Fibroblast of lung (primary cell): Measurements from ENCODE around the gene GPRASP3. TPM values are rescaled to one million over a fixed set of nuclear protein-coding genes. Genes with fewer than 3 reads are reported as not detected.
"Not testable (repeated sequence)": the region's sequence is repeated elsewhere in the genome, so short reads cannot be mapped to it uniquely, and the experiment has no call there.

Experiments
- DNase-seq, 2 donors: peaks; one replicate each; pipeline versions ENCODE4 v3.0.0 to v3.0.0-alpha.2; 2010; ENCODE audit warnings: low read depth in 2 of 2
- H2AFZ ChIP-seq: 2 replicates; pipeline ENCODE4 v1.5.1; 2012; ENCODE audit warnings: low read length, control low read depth, inconsistent platforms
- H3K27ac ChIP-seq: 2 replicates; pipeline ENCODE4 v1.5.1; 2011; ENCODE audit warnings: low read length, control low read depth; ENCODE audit not compliant: insufficient read depth
- H3K27me3 ChIP-seq: 2 replicates; pipeline ENCODE4 v1.5.1; 2011; ENCODE audit warnings: mild to moderate bottlenecking, low read length; ENCODE audit not compliant: control insufficient read depth, insufficient read depth
- H3K36me3 ChIP-seq: 2 replicates; pipeline ENCODE4 v1.5.1; 2011; ENCODE audit warnings: low read length; ENCODE audit not compliant: control insufficient read depth, insufficient read depth
- H3K4me1 ChIP-seq: 2 replicates; pipeline ENCODE4 v1.5.1; 2011; ENCODE audit warnings: low read length; ENCODE audit not compliant: control insufficient read depth, insufficient read depth; ENCODE audit errors: extremely low read depth
- H3K4me2 ChIP-seq: 2 replicates; pipeline ENCODE4 v1.5.1; 2011; ENCODE audit warnings: low read length, control low read depth; ENCODE audit not compliant: insufficient read depth; ENCODE audit errors: extremely low read depth
- H3K4me3 ChIP-seq, 4 experiments: fragments of 200-600 bp in 1 of 4; sonication (generic) in 1 of 4; replicated peaks in 1 of 4; 2 replicates each; pipeline ENCODE4 v1.5.1; 2011 to 2016; ENCODE audit warnings: low read length in 4 of 4, low read depth in 3 of 4, mild to moderate bottlenecking in 3 of 4, control low read depth in 2 of 4, inconsistent platforms in 1 of 4, mixed read lengths in 1 of 4; ENCODE audit not compliant: insufficient read depth in 1 of 4; ENCODE audit errors: control extremely low read depth in 1 of 4
- H3K79me2 ChIP-seq: 2 replicates; pipeline ENCODE4 v1.5.1; 2012; ENCODE audit warnings: mild to moderate bottlenecking, low read length, inconsistent platforms; ENCODE audit not compliant: control insufficient read depth, insufficient read depth
- H3K9ac ChIP-seq: 2 replicates; pipeline ENCODE4 v1.5.1; 2011; ENCODE audit warnings: mild to moderate bottlenecking, low read length, control low read depth; ENCODE audit not compliant: insufficient read depth
- H3K9me3 ChIP-seq: 2 replicates; pipeline ENCODE4 v1.5.1; 2012; ENCODE audit warnings: low read depth, low read length; ENCODE audit not compliant: control insufficient read depth, insufficient read depth
- H4K20me1 ChIP-seq: 2 replicates; pipeline ENCODE4 v1.5.1; 2011; ENCODE audit warnings: low read length; ENCODE audit not compliant: control insufficient read depth, insufficient read depth; ENCODE audit errors: extremely low read depth
- CTCF ChIP-seq, 2 donors: IDR thresholded peaks in 1 of 2; conservative IDR thresholded peaks in 1 of 2; 1 replicate in 1 of 2; 2 replicates in 1 of 2; pipeline ENCODE4 v1.5.1; 2011 to 2012; ENCODE audit warnings: low read length in 2 of 2, control low read depth in 1 of 2, inconsistent platforms in 1 of 2, low read depth in 1 of 2, mild to moderate bottlenecking in 1 of 2
- EZH2 ChIP-seq: IDR thresholded peaks from 2 replicates; pipeline ENCODE4 v1.5.1; 2012; ENCODE audit warnings: low read length, control low read depth, mild to moderate bottlenecking; ENCODE audit errors: missing control alignments
- polyA plus RNA-seq, 2 donors: library from polyadenylated mRNA; depleted of rRNA in 1 of 2; stranded (reverse) in 1 of 2; unstranded in 1 of 2; fragments of >200 nt; gene quantifications; 2 replicates each; pipeline ENCODE4 v1.2.1, GENCODE V29; 2011 to 2012; ENCODE audit warnings: missing spikeins in 1 of 2
- total RNA-seq: library from RNA; depleted of rRNA; stranded (reverse); fragments of >200 nt; gene quantifications from 2 replicates; pipeline ENCODE4 v1.2.1, GENCODE V29; 2014

The GPRASP3 gene
- total and polyA plus RNA-seq, 2 donors (not counting 1 experiment from before 2014, with no cell fraction given), result 7.3 to 9.7 TPM

- Histone ChIP-seq H3K27me3 (no peaks in the 10 kb centered on the region), H3K9me3 (no peaks in the 10 kb centered on the region), H2AFZ (no peak overlapping the region), H3K4me1 (no peaks in the 10 kb centered on the region), H3K36me3 (no peaks in the 10 kb centered on the region), H3K4me3 (no peak overlapping the region), H3K79me2 (no peaks in the 10 kb centered on the region), H3K4me2 (no peak overlapping the region), H3K9ac (no peak overlapping the region), H3K27ac (no peak overlapping the region), H4K20me1 (no peaks in the 10 kb centered on the region)
- no peak for DNase-seq
- TF ChIP-seq EZH2, result no peak
- no peak for TF ChIP-seq CTCF (conservative IDR thresholded peaks at IDR 0.05 in 1 of 2, IDR thresholded peaks at IDR 0.05 in 1 of 2; ENCODE audit: low read depth in 1 of 2, low read length in 2 of 2)
These were observed 4.6 kb upstream of the GPRASP3 start for GRCh38 chrX:102715967-102716366.

- H3K36me3 ChIP-seq, H3K27me3 ChIP-seq, H3K4me1 ChIP-seq, H4K20me1 ChIP-seq, H3K27ac ChIP-seq, H3K79me2 ChIP-seq, H3K9ac ChIP-seq, H3K9me3 ChIP-seq, DNase-seq: not testable (repeated sequence)
- Histone ChIP-seq H3K4me3 (peak overlapping the region; percentile 54 to 86 (median 67)), H3K4me2 (peak overlapping the region; percentile 82), H2AFZ (peak overlapping the region; percentile 87)
These were observed 595 bp downstream of the GPRASP3 start for GRCh38 chrX:102721169-102721506.

GRCh38 chrX:102723456-102723855 lies 2.9 kb downstream of the GPRASP3 start:
- Histone ChIP-seq H3K9me3 (no peaks in the 10 kb centered on the region), H3K9ac (no peak overlapping the region), H3K4me2 (no peak overlapping the region), H4K20me1 (no peaks in the 10 kb centered on the region), H3K27me3 (no peaks in the 10 kb centered on the region), H3K27ac (no peak overlapping the region), H2AFZ (no peak overlapping the region), H3K36me3 (no peaks in the 10 kb centered on the region), H3K4me1 (no peaks in the 10 kb centered on the region), H3K4me3 (no peak overlapping the region), H3K79me2 (no peaks in the 10 kb centered on the region)
- peak in 1 of 2 donors; percentile 14 for DNase-seq
- TF ChIP-seq CTCF (conservative IDR thresholded peaks at IDR 0.05 in 1 of 2, IDR thresholded peaks at IDR 0.05 in 1 of 2; ENCODE audit: low read depth in 1 of 2, low read length in 2 of 2), result no peak
- TF ChIP-seq EZH2, result no peak
